Measurements from ENCODE around the gene TXNRD1. TPM values are rescaled to one million over a fixed set of nuclear protein-coding genes. Genes with fewer than 3 reads are reported as not detected.
A peak's percentile ranks its signal among the peaks of the same experiment; 100 is the strongest.

The TXNRD1 gene
- 10 to 100 TPM; 43.1 to 70.8 TPM for total RNA-seq
- polyA plus RNA-seq, result 10 to 100 TPM; 23.6 to 68.4 TPM

DNA sequence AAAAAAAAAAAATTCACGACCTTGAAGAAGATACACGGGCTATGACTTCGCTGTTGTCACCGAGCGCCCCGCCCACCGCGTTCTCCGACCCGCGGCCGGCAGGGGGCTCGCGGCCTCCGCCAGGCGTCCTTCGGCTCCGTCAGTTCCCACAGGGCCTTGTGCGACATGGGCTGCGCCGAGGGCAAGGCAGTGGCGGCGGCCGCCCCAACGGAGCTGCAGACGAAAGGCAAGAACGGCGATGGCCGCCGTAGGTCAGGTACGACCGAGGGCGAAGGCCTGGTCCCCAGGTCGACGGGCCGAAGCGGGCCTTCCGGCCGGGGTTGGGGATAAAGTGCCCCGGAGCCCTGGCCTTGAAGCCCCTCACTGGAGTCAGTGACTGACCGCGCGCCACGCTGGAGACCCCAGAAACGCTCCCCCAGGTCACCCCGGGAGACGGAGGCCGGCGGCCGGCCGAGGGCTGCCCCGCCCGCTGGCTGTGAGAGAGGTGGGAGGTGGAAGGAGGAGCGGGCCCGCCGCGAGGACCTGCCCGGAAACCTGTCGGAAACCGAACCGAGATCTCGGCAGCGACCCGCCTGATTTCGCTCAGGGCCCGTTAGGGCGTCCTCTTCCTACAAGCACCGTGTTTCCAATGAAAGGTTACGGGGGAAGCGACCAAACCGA, at the start of gene TXNRD1:
TSS of gene TXNRD1 (plus strand) at position 142 of the 660 bp plus-strand sequence. CDS start at position 166, 24 bp downstream.
- peak; percentile 81 for DNase-seq (ENCODE audit: low spot score)
- Histone ChIP-seq H3K9me3 (ENCODE audit: control insufficient read depth in 4 of 4, low read length in 3 of 4) (no peaks in the 10 kb centered on the region), H3K4me1 (ENCODE audit: control insufficient read depth in 4 of 4, insufficient read depth in 4 of 4, low read length in 3 of 4) (peaks cover 0 to 9% (median 4%) of the 10 kb centered on the region in 4 donors), H3K9ac (ENCODE audit: low read depth in 1 of 2, low read length in 2 of 2) (peak within 1 kb of the TSS; percentile 34 to 62), H3K4me3 (ENCODE audit: low read depth in 1 of 3, low read length in 3 of 3) (peak within 1 kb of the TSS; percentile 61 to 68 (median 65)), H3K27me3 (ENCODE audit: control insufficient read depth in 4 of 4, insufficient read depth in 4 of 4, low read length in 3 of 4) (no peaks in the 10 kb centered on the region), H3K27ac (ENCODE audit: low read depth in 1 of 2, low read length in 2 of 2) (no peak within 1 kb of the TSS), H3K36me3 (ENCODE audit: control insufficient read depth in 4 of 4, insufficient read depth in 3 of 4, low read depth in 1 of 4, low read length in 3 of 4) (no peaks in the 10 kb centered on the region)
- 6% methylated on average over 71 of the region's 71 CpGs for WGBS
- TF ChIP-seq NR2F2 (IDR thresholded peaks at IDR 0.05), result no peak
- TF ChIP-seq TAF1 (conservative IDR thresholded peaks at IDR 0.05), result peak; percentile 46
- TF ChIP-seq REST (IDR thresholded peaks at IDR 0.05), result no peak
- peak; percentile 90 to 92 for TF ChIP-seq RAD21 (IDR thresholded peaks at IDR 0.05)
- TF ChIP-seq YY1 (IDR thresholded peaks at IDR 0.05), result peak; percentile 79
- peak; percentile 66 for TF ChIP-seq CTCF (IDR thresholded peaks at IDR 0.05; ENCODE audit: low read depth, low read length, missing input control)

GRCh38 chr12:104165801-104166200, 49.8 kb upstream of the TXNRD1 start:
- no peak for DNase-seq (ENCODE audit: low spot score)
- Histone ChIP-seq H3K27me3 (ENCODE audit: control insufficient read depth in 4 of 4, insufficient read depth in 4 of 4, low read length in 3 of 4) (no peaks in the 10 kb centered on the region), H3K27ac (ENCODE audit: low read depth in 1 of 2, low read length in 2 of 2) (no peak overlapping the region), H3K36me3 (ENCODE audit: control insufficient read depth in 4 of 4, insufficient read depth in 3 of 4, low read depth in 1 of 4, low read length in 3 of 4) (no peaks in the 10 kb centered on the region), H3K9ac (ENCODE audit: low read depth in 1 of 2, low read length in 2 of 2) (no peak overlapping the region), H3K4me1 (ENCODE audit: control insufficient read depth in 4 of 4, insufficient read depth in 4 of 4, low read length in 3 of 4) (no peaks in the 10 kb centered on the region), H3K9me3 (ENCODE audit: control insufficient read depth in 4 of 4, low read length in 3 of 4) (no peaks in the 10 kb centered on the region), H3K4me3 (ENCODE audit: low read depth in 1 of 3, low read length in 3 of 3) (no peak overlapping the region)
- WGBS, result 79% methylated on average over 2 of the region's 2 CpGs
- TF ChIP-seq HNF4A (conservative IDR thresholded peaks at IDR 0.05), result no peak
- no peak for TF ChIP-seq GABPA (IDR thresholded peaks at IDR 0.05 in 1 of 2, conservative IDR thresholded peaks at IDR 0.05 in 1 of 2)
- peak; percentile 95 for TF ChIP-seq NR2F2 (IDR thresholded peaks at IDR 0.05)
- peak; percentile 33 for TF ChIP-seq SP1 (IDR thresholded peaks at IDR 0.05)
- no peak for TF ChIP-seq CTCF (IDR thresholded peaks at IDR 0.05; ENCODE audit: low read depth, low read length, missing input control)
- no peak for TF ChIP-seq YY1 (IDR thresholded peaks at IDR 0.05)
- TF ChIP-seq, protein P1, sequence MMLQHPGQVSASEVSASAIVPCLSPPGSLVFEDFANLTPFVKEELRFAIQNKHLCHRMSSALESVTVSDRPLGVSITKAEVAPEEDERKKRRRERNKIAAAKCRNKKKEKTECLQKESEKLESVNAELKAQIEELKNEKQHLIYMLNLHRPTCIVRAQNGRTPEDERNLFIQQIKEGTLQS (IDR thresholded peaks at IDR 0.05), result no peak
- no peak for TF ChIP-seq RAD21 (IDR thresholded peaks at IDR 0.05)
- TF ChIP-seq EGR1 (IDR thresholded peaks at IDR 0.05; ENCODE audit: low read depth in 2 of 2), result no peak
- no peak for TF ChIP-seq RXRA (IDR thresholded peaks at IDR 0.05)
